ENCODE data around the gene SLC27A3.

Gene SLC27A3

DNA sequence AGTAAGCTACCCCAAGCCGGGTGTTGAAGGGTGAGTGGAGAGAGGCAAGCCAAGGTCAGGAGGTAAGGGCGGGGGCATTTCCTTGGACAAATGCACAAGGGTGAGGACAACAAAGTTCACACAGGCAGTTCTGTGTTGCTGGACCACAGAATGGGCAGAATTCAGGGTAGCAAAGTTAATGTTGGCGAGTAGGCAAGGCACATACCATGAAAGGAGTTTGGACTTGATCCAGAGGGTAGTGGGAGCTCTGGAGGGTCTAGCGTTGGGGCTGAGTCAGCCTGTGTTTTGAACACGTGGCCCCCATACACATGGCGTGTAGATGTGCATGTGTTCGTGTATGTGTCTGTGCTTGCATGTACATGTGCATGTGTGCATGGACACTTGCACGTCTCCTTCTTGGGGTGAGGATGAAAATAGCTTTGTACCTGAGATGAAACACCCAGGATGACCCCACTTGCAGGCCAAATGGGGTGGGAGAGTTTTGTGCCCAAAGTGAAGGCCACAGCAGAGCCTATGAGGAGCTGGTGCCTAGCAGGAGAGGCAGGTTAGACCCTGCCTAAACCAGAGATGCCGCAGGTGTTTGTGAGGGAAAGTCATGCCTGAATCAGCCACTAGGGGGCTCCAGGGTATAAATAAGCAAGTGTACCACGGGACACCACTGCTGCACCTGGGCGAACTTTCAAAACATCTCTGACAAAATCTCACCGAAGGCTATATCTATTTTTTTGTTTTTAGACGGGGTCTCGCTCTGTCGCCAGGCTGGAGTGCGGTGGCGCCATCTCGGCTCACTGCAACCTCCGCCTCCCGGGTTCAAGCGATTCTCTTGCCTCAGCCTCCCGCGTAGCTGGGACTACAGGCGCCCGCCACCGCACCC lies 21.8 kb downstream of the SLC27A3 start:
- TF ChIP-seq, protein P1, sequence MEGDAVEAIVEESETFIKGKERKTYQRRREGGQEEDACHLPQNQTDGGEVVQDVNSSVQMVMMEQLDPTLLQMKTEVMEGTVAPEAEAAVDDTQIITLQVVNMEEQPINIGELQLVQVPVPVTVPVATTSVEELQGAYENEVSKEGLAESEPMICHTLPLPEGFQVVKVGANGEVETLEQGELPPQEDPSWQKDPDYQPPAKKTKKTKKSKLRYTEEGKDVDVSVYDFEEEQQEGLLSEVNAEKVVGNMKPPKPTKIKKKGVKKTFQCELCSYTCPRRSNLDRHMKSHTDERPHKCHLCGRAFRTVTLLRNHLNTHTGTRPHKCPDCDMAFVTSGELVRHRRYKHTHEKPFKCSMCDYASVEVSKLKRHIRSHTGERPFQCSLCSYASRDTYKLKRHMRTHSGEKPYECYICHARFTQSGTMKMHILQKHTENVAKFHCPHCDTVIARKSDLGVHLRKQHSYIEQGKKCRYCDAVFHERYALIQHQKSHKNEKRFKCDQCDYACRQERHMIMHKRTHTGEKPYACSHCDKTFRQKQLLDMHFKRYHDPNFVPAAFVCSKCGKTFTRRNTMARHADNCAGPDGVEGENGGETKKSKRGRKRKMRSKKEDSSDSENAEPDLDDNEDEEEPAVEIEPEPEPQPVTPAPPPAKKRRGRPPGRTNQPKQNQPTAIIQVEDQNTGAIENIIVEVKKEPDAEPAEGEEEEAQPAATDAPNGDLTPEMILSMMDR (IDR thresholded peaks at IDR 0.05; ENCODE audit: low read depth, low read length, missing control alignments), result peak; percentile 87
- Histone ChIP-seq H3K27me3 (replicated peaks) (no peaks in the 10 kb centered on the region), H3K36me3 (replicated peaks) (no peaks in the 10 kb centered on the region), H3K4me3 (ENCODE audit: low read depth, low read length) (no peak overlapping the region), H3K27ac (no peak overlapping the region)
- DNase-seq, result peak; percentile 59
- in situ Hi-C loops (cut with HindIII; ENCODE audit: low pct_ligation_motif_present, low sequenced_read_pairs), result no loop called here

DNA sequence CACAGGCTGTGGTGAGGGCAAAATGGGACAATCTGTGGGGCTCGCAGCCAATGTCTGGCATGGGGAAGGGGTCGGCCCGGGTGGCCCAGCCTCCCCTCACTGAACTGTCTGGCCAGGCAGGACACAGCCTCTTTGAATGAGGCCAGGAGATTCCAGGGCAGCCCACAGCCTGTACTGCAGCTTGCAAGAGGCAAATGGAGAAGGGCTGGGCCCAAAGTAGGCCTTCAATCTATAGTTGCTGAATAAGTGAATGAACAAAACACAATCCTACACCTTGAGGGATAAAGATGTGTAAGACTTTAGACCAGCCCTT lies 23.2 kb downstream of the SLC27A3 start:
- no peak overlapping the region for H3K27ac ChIP-seq
- H3K36me3 ChIP-seq (replicated peaks), result no peaks in the 10 kb centered on the region
- no peaks in the 10 kb centered on the region for H3K27me3 ChIP-seq (replicated peaks)
- in situ Hi-C loops (cut with HindIII; ENCODE audit: low pct_ligation_motif_present, low sequenced_read_pairs), result no loop called here
- TF ChIP-seq, protein P1 (IDR thresholded peaks at IDR 0.05; ENCODE audit: low read depth, low read length, missing control alignments), result no peak
- no peak overlapping the region for H3K4me3 ChIP-seq (ENCODE audit: low read depth, low read length)
- no peak for DNase-seq

DNA sequence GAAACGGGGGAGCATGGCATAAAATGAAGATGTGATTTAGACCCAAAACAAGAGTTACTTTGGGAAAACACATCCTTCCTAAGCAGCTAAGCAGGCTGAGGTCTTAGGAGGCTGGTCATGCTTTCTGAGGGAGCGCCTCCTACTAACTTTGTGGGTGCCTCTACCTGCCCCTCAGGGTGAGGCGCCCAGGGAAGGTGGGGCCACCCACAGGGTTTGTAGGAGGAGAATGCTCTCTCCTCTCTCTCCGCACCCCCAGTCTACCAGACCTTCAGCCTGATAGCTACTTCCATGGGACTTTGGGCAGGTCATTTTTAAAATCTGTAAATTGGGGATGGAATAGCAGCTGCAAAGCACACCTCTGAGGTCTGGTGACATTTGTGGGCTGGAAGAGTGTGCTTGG lies 23.8 kb downstream of the SLC27A3 start:
- Histone ChIP-seq H3K27me3 (replicated peaks) (no peaks in the 10 kb centered on the region), H3K27ac (no peak overlapping the region), H3K36me3 (replicated peaks) (no peaks in the 10 kb centered on the region), H3K4me3 (ENCODE audit: low read depth, low read length) (no peak overlapping the region)
- in situ Hi-C loops (cut with HindIII; ENCODE audit: low pct_ligation_motif_present, low sequenced_read_pairs), result no loop called here
- TF ChIP-seq, protein P1 (IDR thresholded peaks at IDR 0.05; ENCODE audit: low read depth, low read length, missing control alignments), result no peak
- no peak for DNase-seq

DNA sequence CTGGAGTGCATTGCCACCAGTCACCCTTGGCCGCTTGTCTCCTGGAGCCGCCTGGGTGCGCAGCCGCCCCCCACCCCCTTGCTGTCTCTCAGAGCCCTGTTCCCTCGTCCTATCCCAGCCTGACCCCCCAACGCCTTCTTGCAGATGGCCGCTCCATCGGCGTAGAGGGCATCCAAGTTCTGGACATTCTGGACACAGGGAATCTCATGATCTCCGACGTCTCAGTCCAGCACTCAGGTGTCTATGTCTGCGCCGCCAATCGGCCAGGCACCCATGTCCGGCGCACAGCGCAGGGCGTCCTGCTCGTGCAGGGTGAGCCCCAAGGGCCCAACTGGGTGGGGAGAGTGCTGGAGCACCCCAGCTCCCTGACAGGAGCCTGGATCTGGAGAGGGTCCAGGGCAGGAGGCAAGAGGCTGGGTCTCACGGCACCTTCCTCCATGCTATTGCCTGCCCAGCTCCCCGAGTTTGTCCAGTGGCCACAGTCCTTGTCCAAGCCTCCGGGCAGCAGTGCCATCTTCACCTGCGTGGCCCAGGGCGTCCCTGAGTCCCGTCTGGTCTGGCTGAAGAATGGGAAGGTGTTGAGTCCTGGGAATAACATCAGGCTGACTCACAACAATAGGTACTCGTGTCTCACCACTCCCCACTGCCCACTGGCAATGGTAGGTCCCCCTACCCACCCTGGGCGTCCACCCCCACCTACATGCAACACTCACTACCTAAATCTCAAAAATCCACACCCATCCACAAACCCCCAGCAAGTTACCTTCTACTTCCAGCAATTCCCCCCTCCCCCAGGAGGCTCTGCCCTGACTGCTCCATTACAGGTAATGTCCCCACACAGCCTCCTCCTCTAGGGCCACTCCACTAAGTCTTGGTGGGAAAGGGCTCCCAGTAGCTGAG lies 24.6 kb downstream of the SLC27A3 start:
- Histone ChIP-seq H3K27ac (no peak overlapping the region), H3K4me3 (ENCODE audit: low read depth, low read length) (no peak overlapping the region), H3K36me3 (replicated peaks) (no peaks in the 10 kb centered on the region), H3K27me3 (replicated peaks) (no peaks in the 10 kb centered on the region)
- TF ChIP-seq, protein P1 (IDR thresholded peaks at IDR 0.05; ENCODE audit: low read depth, low read length, missing control alignments), result no peak
- DNase-seq, result no peak
- in situ Hi-C loops (cut with HindIII; ENCODE audit: low pct_ligation_motif_present, low sequenced_read_pairs), result no loop called here

DNA sequence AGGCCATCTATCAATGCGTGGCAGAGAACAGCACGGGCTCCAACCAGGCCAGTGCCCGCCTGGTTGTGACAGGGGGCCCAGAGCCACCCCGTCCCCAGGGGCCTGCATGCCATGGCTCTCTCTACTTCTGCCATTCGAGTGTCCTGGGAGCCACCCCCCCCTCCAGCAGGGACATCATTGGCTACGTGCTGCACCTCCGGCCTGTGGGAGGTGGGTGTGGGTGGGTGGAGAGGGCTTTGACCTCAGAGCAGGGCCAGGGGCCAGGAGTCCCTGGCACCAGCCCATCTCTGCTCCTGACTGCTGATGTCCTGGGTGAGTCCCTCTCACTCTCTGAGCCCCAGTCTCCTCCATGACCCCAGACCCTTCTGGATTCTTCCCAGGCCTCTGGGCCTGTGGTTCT lies 25.3 kb downstream of the SLC27A3 start:
- no peaks in the 10 kb centered on the region for H3K27me3 ChIP-seq (replicated peaks)
- no peak overlapping the region for H3K27ac ChIP-seq
- TF ChIP-seq, protein P1 (IDR thresholded peaks at IDR 0.05; ENCODE audit: low read depth, low read length, missing control alignments), result no peak
- H3K4me3 ChIP-seq (ENCODE audit: low read depth, low read length), result no peak overlapping the region
- no peaks in the 10 kb centered on the region for H3K36me3 ChIP-seq (replicated peaks)
- in situ Hi-C loops (cut with HindIII; ENCODE audit: low pct_ligation_motif_present, low sequenced_read_pairs), result no loop called here
- no peak for DNase-seq

Data from brain microvascular endothelial cell (primary cell).